H7 (cell line): ENCODE results near the gene KLHDC7A. TPM values are rescaled to one million over a fixed set of nuclear protein-coding genes. Genes with fewer than 3 reads are reported as not detected.

Source experiments
- DNase-seq: peaks from one replicate; pipeline ENCODE4 v3.0.0; 2012
- H3K27me3 ChIP-seq: 2 replicates; pipeline ENCODE4 v1.6.0; 2011; ENCODE audit warnings: mild to moderate bottlenecking, low read length; ENCODE audit not compliant: control insufficient read depth, insufficient read depth
- H3K36me3 ChIP-seq: replicated peaks from 2 replicates; pipeline ENCODE4 v1.5.1; 2011; ENCODE audit warnings: low read length; ENCODE audit not compliant: control insufficient read depth, insufficient read depth
- H3K4me3 ChIP-seq: 2 replicates; pipeline ENCODE4 v1.5.1; 2011; ENCODE audit warnings: low read depth, mild to moderate bottlenecking, control low read depth, low read length, moderate library complexity; ENCODE audit not compliant: insufficient read depth
- total RNA-seq: library from RNA; depleted of rRNA; stranded (reverse); fragments of >200 nt; shearing (Covaris generic); gene quantifications from 2 replicates; pipeline ENCODE4 v1.2.3, GENCODE V29; 2014; rRNA removed

The KLHDC7A gene
- total RNA-seq, 1 experiment from 2014 or later: 17.8 TPM

GRCh38 chr1:18533259-18533658, 52.5 kb downstream of the KLHDC7A start:
- H3K27me3 ChIP-seq: peaks cover 5% of the 10 kb centered on the region; the same call in 1 of the 2 replicates
- no peak for DNase-seq

GRCh38 chr1:18534810-18535205, 54.1 kb downstream of the KLHDC7A start:
- no peaks in the 10 kb centered on the region for H3K36me3 ChIP-seq
- DNase-seq: no peak
- H3K4me3 ChIP-seq: no peak overlapping the region
- peaks cover 5% of the 10 kb centered on the region; the same call in 1 of the 2 replicates for H3K27me3 ChIP-seq

More at GRCh38 chr1:18533259-18533658, 52.5 kb downstream of the KLHDC7A start:
- Histone ChIP-seq H3K36me3 (no peaks in the 10 kb centered on the region), H3K4me3 (no peak overlapping the region)

Other genes with a start within 250 kb of the KLHDC7A start
- 0.30 and 1.6 TPM in 2 replicates for gene PAX7, start 149.9 kb downstream of the KLHDC7A start, total RNA-seq